Stomach smooth muscle (tissue), 2 donors: ENCODE measurements around the gene GFI1.

ENCODE experiments used
- H3K27ac ChIP-seq: one replicate; pipeline ENCODE4 v1.7.0; 2013; ENCODE audit warnings: mild to moderate bottlenecking, low read length, inconsistent platforms
- H3K27me3 ChIP-seq, 2 donors: one replicate each; pipeline ENCODE4 v1.7.0; 2013; ENCODE audit warnings: low read length in 2 of 2; ENCODE audit not compliant: insufficient read depth in 2 of 2, control insufficient read depth in 1 of 2
- H3K36me3 ChIP-seq, 2 donors: one replicate each; pipeline ENCODE4 v1.7.0; 2013; ENCODE audit warnings: low read length in 2 of 2; ENCODE audit not compliant: control insufficient read depth in 2 of 2, insufficient read depth in 2 of 2
- H3K4me1 ChIP-seq: one replicate; pipeline ENCODE4 v1.7.0; 2013; ENCODE audit warnings: low read length; ENCODE audit not compliant: control insufficient read depth, insufficient read depth
- H3K4me3 ChIP-seq, 2 donors: one replicate each; pipeline ENCODE4 v1.7.0; 2013; ENCODE audit warnings: low read length in 2 of 2
- H3K9ac ChIP-seq, 2 donors: one replicate each; pipeline ENCODE4 v1.7.0; 2013; ENCODE audit warnings: low read length in 2 of 2, mild to moderate bottlenecking in 1 of 2
- H3K9me3 ChIP-seq, 2 donors: one replicate each; pipeline ENCODE4 v1.7.0; 2013; ENCODE audit warnings: low read length in 2 of 2; ENCODE audit not compliant: control insufficient read depth in 2 of 2
- donor health status: healthy.
- donor health status: Pancreatic carcinoma.

GFI1 gene

GRCh38 chr1:92464588-92465255, 22.0 kb downstream of the GFI1 start:
- H3K4me1 ChIP-seq = no peaks in the 10 kb centered on the region
- no peak overlapping the region for H3K9ac ChIP-seq

DNA sequence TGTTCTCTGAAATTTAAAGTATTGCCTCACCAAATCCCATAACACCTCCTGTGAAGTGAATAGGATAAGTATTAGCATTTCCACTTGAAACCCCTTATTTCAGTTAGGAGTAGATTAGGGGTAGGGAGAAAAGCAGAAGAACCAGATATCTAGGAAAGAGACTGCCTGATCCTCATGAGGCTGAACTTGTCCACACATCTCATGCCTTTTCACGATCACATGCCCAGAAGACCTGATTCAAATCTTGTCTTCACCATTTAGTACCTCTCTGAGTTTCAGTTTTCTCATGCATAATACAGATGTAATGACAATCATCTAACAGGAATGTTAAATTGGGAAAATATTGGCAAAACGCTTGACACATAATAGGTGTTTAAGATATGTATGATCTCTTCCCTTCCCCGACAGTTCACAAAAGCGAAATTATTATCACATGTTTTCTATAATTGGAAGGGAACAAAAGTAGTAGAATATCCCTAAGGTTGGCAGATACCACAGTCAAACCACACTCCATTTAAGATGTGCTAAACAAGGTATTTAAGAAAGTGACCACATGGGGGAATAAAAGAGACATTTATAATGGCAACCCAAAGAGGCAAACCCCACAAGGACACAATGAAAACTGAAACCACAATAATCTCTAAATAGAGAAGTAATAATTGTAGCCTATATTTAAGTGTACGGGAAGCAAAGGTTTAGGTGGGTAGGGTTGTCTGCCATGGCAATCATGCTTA, 25.2 kb downstream of the GFI1 start:
- H3K27ac ChIP-seq = no peak overlapping the region
- H3K9ac ChIP-seq = no peak overlapping the region
- no peaks in the 10 kb centered on the region for H3K9me3 ChIP-seq
- no peak overlapping the region for H3K4me3 ChIP-seq
- H3K27me3 ChIP-seq = no peaks in the 10 kb centered on the region
- no peaks in the 10 kb centered on the region for H3K36me3 ChIP-seq
- no peaks in the 10 kb centered on the region for H3K4me1 ChIP-seq

More at GRCh38 chr1:92464588-92465255, 22.0 kb downstream of the GFI1 start:
- no peaks in the 10 kb centered on the region for H3K27me3 ChIP-seq
- H3K36me3 ChIP-seq = no peaks in the 10 kb centered on the region
- no peak overlapping the region for H3K27ac ChIP-seq
- no peak overlapping the region for H3K4me3 ChIP-seq
- H3K9me3 ChIP-seq = no peaks in the 10 kb centered on the region

- H3K9me3 ChIP-seq = no peaks in the 10 kb centered on the region
- H3K9ac ChIP-seq = no peak overlapping the region
- no peaks in the 10 kb centered on the region for H3K4me1 ChIP-seq
- no peaks in the 10 kb centered on the region for H3K36me3 ChIP-seq
- no peak overlapping the region for H3K4me3 ChIP-seq
- H3K27ac ChIP-seq = no peak overlapping the region
- H3K27me3 ChIP-seq = no peaks in the 10 kb centered on the region
Measured at GRCh38 chr1:92459871-92460320, 26.8 kb downstream of the GFI1 start.

GRCh38 chr1:92458146-92458545, 28.6 kb downstream of the GFI1 start:
- Histone ChIP-seq H3K36me3 (no peaks in the 10 kb centered on the region), H3K9me3 (no peaks in the 10 kb centered on the region), H3K9ac (no peak overlapping the region), H3K4me1 (no peaks in the 10 kb centered on the region), H3K27me3 (no peaks in the 10 kb centered on the region), H3K4me3 (no peak overlapping the region), H3K27ac (no peak overlapping the region)

DNA sequence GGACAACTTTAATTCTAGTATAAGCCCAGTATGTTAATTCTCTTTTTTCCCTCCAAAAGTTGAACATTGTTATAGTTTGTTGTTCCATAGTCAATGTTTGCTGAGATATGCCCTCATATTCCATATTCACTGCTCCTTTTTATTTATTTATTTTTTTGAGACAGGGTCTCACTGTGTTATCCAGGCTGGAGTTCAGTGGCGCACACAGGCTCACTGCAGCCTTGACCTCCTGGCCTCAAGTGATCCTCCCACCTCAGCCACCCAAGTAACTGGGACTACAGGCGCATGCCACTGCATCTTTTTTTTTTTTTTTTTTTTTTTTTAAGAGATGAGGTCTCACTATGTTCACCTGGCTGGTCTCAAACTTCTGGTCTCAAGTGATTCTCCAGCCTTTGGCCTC, 38.7 kb downstream of the GFI1 start:
- H3K9ac ChIP-seq = no peak overlapping the region
- no peaks in the 10 kb centered on the region for H3K36me3 ChIP-seq
- H3K27me3 ChIP-seq = no peaks in the 10 kb centered on the region
- no peak overlapping the region for H3K27ac ChIP-seq
- no peak overlapping the region for H3K4me3 ChIP-seq
- H3K4me1 ChIP-seq = no peaks in the 10 kb centered on the region
- H3K9me3 ChIP-seq = no peaks in the 10 kb centered on the region

DNA sequence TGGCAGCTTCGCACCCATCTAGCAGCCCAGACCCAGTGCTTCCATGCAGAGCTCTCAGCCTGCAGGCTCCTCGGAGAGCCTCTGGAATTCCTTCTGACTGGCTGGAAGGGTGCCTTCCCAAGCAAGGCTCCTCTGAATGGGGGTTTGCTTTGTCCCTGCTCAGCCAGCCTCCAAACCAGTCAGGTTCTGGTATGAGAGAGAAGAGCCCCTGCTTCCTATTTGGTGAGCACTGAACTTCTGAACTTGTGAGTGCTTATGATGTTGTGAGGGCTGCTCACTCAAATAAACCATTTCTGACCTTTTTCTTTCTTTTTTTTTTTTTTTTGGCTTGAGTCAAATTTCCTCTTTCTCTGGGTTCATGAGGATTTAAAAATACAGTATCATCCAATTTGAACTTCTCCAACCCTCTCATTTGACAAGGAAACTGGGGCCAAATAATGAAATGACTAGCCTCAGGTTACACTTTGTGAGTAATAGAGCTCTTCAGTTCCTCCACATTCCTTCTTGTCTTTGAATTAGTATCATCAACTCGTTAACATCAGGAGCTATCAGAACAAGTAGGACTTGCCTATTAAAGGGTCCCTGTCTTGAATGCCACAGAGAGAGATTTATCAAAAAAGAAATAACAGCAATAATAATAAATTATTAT, 39.6 kb downstream of the GFI1 start:
- H3K4me1 ChIP-seq = no peaks in the 10 kb centered on the region
- no peak overlapping the region for H3K4me3 ChIP-seq
- H3K36me3 ChIP-seq = no peaks in the 10 kb centered on the region
- H3K9ac ChIP-seq = no peak overlapping the region
- H3K27me3 ChIP-seq = no peaks in the 10 kb centered on the region
- no peak overlapping the region for H3K27ac ChIP-seq
- H3K9me3 ChIP-seq = no peaks in the 10 kb centered on the region

DNA sequence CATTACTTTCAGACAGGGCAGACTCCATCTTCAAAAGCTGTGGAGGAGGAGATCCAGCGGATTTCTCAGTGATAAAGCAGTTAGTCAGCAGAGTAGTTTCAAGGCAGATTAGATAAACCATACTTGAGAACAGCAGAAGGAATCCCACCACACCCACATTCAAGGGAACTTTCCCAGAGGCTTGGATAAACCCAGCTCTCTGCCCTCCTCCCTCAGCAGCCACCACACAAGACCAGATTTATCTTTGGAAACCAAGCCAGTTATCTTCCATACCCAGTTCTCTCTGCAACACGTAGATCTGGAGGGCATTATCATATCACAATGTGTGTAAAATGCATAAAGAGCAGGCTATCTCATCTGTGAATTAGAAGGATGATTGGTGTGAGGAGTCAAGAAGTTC, 40.2 kb downstream of the GFI1 start:
- Histone ChIP-seq H3K36me3 (no peaks in the 10 kb centered on the region), H3K4me1 (no peaks in the 10 kb centered on the region), H3K27ac (no peak overlapping the region), H3K27me3 (no peaks in the 10 kb centered on the region), H3K4me3 (no peak overlapping the region), H3K9ac (no peak overlapping the region), H3K9me3 (no peaks in the 10 kb centered on the region)

- Histone ChIP-seq H3K9me3 (no peaks in the 10 kb centered on the region), H3K9ac (no peak overlapping the region), H3K36me3 (no peaks in the 10 kb centered on the region), H3K4me1 (no peaks in the 10 kb centered on the region), H3K27ac (no peak overlapping the region), H3K4me3 (no peak overlapping the region), H3K27me3 (no peaks in the 10 kb centered on the region)
Measured at GRCh38 chr1:92445865-92446264, 40.9 kb downstream of the GFI1 start.

GRCh38 chr1:92444351-92444750, 42.4 kb downstream of the GFI1 start:
- Histone ChIP-seq H3K4me3 (no peak overlapping the region), H3K36me3 (no peaks in the 10 kb centered on the region), H3K4me1 (no peaks in the 10 kb centered on the region), H3K27me3 (no peaks in the 10 kb centered on the region), H3K9ac (no peak overlapping the region), H3K27ac (no peak overlapping the region), H3K9me3 (no peaks in the 10 kb centered on the region)

DNA sequence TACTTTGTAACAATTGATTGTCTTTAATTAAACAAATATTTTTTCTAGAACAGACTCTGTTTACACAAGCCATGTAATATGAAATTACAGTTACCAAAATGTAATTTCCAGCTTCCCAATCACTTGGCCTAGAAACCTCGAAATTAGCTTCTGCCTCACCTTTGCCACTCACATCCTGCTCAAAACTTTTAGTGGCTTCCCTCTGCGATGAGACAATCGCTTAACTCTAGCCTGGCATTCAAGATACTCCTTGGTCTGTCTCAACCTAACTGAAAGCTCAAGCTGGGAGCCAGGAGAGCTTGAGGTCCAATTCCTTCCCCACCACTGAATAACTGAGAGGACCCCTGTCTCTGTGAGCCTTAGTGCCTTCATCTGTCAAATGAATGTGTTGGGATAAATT, 42.8 kb downstream of the GFI1 start:
- H3K36me3 ChIP-seq = no peaks in the 10 kb centered on the region
- no peaks in the 10 kb centered on the region for H3K27me3 ChIP-seq
- no peak overlapping the region for H3K9ac ChIP-seq

GRCh38 chr1:92442351-92442750, 44.4 kb downstream of the GFI1 start:
- Histone ChIP-seq H3K9ac (no peak overlapping the region), H3K4me3 (peak overlapping the region in 1 of 2 donors; percentile 40), H3K36me3 (no peaks in the 10 kb centered on the region), H3K9me3 (no peaks in the 10 kb centered on the region), H3K27ac (no peak overlapping the region), H3K27me3 (no peaks in the 10 kb centered on the region), H3K4me1 (no peaks in the 10 kb centered on the region)

More for the DNA sequence above, 42.8 kb downstream of the GFI1 start:
- H3K27ac ChIP-seq = no peak overlapping the region
- no peaks in the 10 kb centered on the region for H3K9me3 ChIP-seq
- no peaks in the 10 kb centered on the region for H3K4me1 ChIP-seq
- H3K4me3 ChIP-seq = no peak overlapping the region
